Colonic mucosa (tissue), 4 donors: ENCODE measurements around the gene HELZ2. TPM values are rescaled to one million over a fixed set of nuclear protein-coding genes. Genes with fewer than 3 reads are reported as not detected.

Experiments
- DNase-seq: peaks from one replicate; pipeline ENCODE4 v3.0.0-alpha.2; 2020
- H3K27ac ChIP-seq: fragments of 200-600 bp; one replicate; pipeline ENCODE4 v1.8.0; 2021
- H3K27me3 ChIP-seq: fragments of 200-600 bp; one replicate; pipeline ENCODE4 v1.8.0; 2021
- H3K36me3 ChIP-seq: fragments of 200-600 bp; one replicate; pipeline ENCODE4 v1.8.0; 2021
- H3K4me1 ChIP-seq: fragments of 200-600 bp; one replicate; pipeline ENCODE4 v1.8.0; 2021; ENCODE audit warnings: mild to moderate bottlenecking
- H3K4me3 ChIP-seq: fragments of 200-600 bp; one replicate; pipeline ENCODE4 v1.8.0; 2021
- H3K9ac ChIP-seq, 2 donors: one replicate each; pipeline ENCODE4 v1.7.0; 2013; ENCODE audit warnings: control low read depth in 2 of 2, low read depth in 2 of 2, low read length in 2 of 2
- H3K9me3 ChIP-seq: fragments of 200-600 bp; one replicate; pipeline ENCODE4 v1.8.0; 2021
- intact Hi-C: fragments of 100-400 bp; cut with DNase I; formaldehyde crosslinking; loops from one replicate; pipeline ENCODE4 v1.14.1; 2022
- total RNA-seq, 2 donors: library from RNA; stranded (reverse); fragmentation: NEBNext Ultra II Directional in 1 of 2; extraction: Animal tissue kit (Norgen Biotek cat#: 25700) in 1 of 2; gene quantifications; one replicate each; pipeline ENCODE4 v1.2.1, GENCODE V29; 2021
- TF ChIP-seq, protein P1 (sequence below): fragments of 200-600 bp; IDR thresholded peaks from one replicate; pipeline ENCODE4 v1.8.0; 2022; ENCODE audit warnings: antibody characterized with exemption, mild to moderate bottlenecking
- donor health status: healthy.
- donor health status: DM: no; HTN: no; CAD: no.
- donor health status: DM: no; HTN: no; CAD: no.

The HELZ2 gene
- total RNA-seq, 2 donors from 2014 or later, result 36.3 to 38.0 TPM

- Histone ChIP-seq H3K36me3 (no peaks in the 10 kb centered on the region), H3K9ac (no peak overlapping the region), H3K27me3 (no peaks in the 10 kb centered on the region), H3K4me1 (no peaks in the 10 kb centered on the region), H3K27ac (no peak overlapping the region), H3K4me3 (no peak overlapping the region), H3K9me3 (no peaks in the 10 kb centered on the region)
- TF ChIP-seq, protein P1, sequence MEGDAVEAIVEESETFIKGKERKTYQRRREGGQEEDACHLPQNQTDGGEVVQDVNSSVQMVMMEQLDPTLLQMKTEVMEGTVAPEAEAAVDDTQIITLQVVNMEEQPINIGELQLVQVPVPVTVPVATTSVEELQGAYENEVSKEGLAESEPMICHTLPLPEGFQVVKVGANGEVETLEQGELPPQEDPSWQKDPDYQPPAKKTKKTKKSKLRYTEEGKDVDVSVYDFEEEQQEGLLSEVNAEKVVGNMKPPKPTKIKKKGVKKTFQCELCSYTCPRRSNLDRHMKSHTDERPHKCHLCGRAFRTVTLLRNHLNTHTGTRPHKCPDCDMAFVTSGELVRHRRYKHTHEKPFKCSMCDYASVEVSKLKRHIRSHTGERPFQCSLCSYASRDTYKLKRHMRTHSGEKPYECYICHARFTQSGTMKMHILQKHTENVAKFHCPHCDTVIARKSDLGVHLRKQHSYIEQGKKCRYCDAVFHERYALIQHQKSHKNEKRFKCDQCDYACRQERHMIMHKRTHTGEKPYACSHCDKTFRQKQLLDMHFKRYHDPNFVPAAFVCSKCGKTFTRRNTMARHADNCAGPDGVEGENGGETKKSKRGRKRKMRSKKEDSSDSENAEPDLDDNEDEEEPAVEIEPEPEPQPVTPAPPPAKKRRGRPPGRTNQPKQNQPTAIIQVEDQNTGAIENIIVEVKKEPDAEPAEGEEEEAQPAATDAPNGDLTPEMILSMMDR, result no peak
- intact Hi-C loops, result no loop called here
- no peak for DNase-seq
These were observed 15.5 kb upstream of the HELZ2 start for GRCh38 chr20:63589261-63590217.

DNA sequence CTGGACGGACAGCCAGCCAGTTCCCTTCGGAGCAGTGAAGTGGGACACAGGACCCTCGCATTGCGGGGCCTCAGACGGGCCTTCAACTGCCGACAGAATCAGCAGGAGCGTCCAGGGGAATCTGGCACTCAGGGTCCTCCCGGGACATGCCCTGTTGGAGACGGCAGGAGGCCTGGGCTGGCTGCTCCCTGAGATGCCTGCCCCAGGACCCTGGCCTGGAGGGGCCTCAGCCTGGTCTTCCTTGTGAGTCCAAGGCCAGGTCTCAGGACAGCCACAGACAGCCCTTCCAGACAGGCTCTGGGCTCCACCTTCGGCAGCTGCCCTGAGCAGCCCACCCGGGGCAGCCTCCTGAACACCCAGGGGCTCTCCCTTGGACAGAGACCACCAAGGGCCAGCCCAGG, 14.6 kb upstream of the HELZ2 start:
- intact Hi-C loops, result no loop called here
- TF ChIP-seq, protein P1, result no peak
- no peaks in the 10 kb centered on the region for H3K27me3 ChIP-seq
- no peak overlapping the region for H3K9ac ChIP-seq
- H3K4me3 ChIP-seq, result no peak overlapping the region
- H3K27ac ChIP-seq, result no peak overlapping the region
- H3K36me3 ChIP-seq, result no peaks in the 10 kb centered on the region
- no peaks in the 10 kb centered on the region for H3K4me1 ChIP-seq
- DNase-seq, result no peak
- no peaks in the 10 kb centered on the region for H3K9me3 ChIP-seq

- no peak overlapping the region for H3K27ac ChIP-seq
- H3K4me1 ChIP-seq, result no peaks in the 10 kb centered on the region
- no peak for DNase-seq
- H3K27me3 ChIP-seq, result no peaks in the 10 kb centered on the region
- intact Hi-C loops, result no loop called here
- H3K9me3 ChIP-seq, result no peaks in the 10 kb centered on the region
- no peak overlapping the region for H3K4me3 ChIP-seq
- H3K36me3 ChIP-seq, result no peaks in the 10 kb centered on the region
- H3K9ac ChIP-seq, result no peak overlapping the region
- TF ChIP-seq, protein P1, result no peak
These were observed 13.9 kb upstream of the HELZ2 start for GRCh38 chr20:63587776-63588591.

- TF ChIP-seq, protein P1, result no peak
- intact Hi-C loops, result no loop called here
- no peak overlapping the region for H3K9ac ChIP-seq
- H3K36me3 ChIP-seq, result no peaks in the 10 kb centered on the region
- no peak overlapping the region for H3K4me3 ChIP-seq
- DNase-seq, result no peak
- no peaks in the 10 kb centered on the region for H3K4me1 ChIP-seq
- no peaks in the 10 kb centered on the region for H3K27me3 ChIP-seq
- H3K27ac ChIP-seq, result no peak overlapping the region
- H3K9me3 ChIP-seq, result no peaks in the 10 kb centered on the region
These were observed 13.2 kb upstream of the HELZ2 start for GRCh38 chr20:63587256-63587655.

GRCh38 chr20:63586797-63587196, 12.8 kb upstream of the HELZ2 start:
- H3K27me3 ChIP-seq, result no peaks in the 10 kb centered on the region
- TF ChIP-seq, protein P1, result no peak
- no peak overlapping the region for H3K4me3 ChIP-seq
- no peaks in the 10 kb centered on the region for H3K9me3 ChIP-seq
- H3K9ac ChIP-seq, result no peak overlapping the region
- H3K4me1 ChIP-seq, result no peaks in the 10 kb centered on the region
- no peak for DNase-seq
- H3K27ac ChIP-seq, result no peak overlapping the region
- no peaks in the 10 kb centered on the region for H3K36me3 ChIP-seq
- intact Hi-C loops, result no loop called here
